Measurements from ENCODE around the gene PLA2G4C. TPM values are rescaled to one million over a fixed set of nuclear protein-coding genes. Genes with fewer than 3 reads are reported as not detected.
A peak's percentile ranks its signal among the peaks of the same experiment; 100 is the strongest.

The PLA2G4C gene
- total RNA-seq, 1 donor from 2014 or later = 0.26 TPM

DNA sequence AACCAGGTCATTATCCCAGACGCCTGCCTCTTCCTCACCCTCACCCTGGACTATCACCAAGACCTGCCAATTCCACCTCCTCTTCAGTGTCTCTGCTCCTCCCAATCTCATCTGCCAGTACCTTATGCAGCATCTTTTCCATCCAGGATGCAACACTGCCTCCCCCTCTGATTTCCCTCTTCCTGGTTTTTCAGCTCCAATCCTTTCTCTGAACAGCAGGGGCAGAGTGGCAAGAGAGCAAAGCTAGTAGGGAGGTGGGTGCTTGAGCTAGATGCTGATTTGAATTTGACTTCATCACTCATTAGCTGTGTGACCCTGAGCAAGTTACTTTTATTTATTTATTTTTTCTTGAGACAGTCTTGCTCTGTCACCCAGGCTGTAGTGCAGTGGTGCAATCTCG, 41.2 kb downstream of the PLA2G4C start:
- TF ChIP-seq, protein P1, sequence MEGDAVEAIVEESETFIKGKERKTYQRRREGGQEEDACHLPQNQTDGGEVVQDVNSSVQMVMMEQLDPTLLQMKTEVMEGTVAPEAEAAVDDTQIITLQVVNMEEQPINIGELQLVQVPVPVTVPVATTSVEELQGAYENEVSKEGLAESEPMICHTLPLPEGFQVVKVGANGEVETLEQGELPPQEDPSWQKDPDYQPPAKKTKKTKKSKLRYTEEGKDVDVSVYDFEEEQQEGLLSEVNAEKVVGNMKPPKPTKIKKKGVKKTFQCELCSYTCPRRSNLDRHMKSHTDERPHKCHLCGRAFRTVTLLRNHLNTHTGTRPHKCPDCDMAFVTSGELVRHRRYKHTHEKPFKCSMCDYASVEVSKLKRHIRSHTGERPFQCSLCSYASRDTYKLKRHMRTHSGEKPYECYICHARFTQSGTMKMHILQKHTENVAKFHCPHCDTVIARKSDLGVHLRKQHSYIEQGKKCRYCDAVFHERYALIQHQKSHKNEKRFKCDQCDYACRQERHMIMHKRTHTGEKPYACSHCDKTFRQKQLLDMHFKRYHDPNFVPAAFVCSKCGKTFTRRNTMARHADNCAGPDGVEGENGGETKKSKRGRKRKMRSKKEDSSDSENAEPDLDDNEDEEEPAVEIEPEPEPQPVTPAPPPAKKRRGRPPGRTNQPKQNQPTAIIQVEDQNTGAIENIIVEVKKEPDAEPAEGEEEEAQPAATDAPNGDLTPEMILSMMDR (IDR thresholded peaks at IDR 0.05; ENCODE audit: unreplicated experiment) = peak; percentile 14
- H3K4me3 Mint-ChIP-seq (ENCODE audit: low read depth) = no peak overlapping the region
- DNase-seq (ENCODE audit: low spot score, unreplicated experiment) = no peak
- no peaks in the 10 kb centered on the region for H3K4me1 Mint-ChIP-seq (ENCODE audit: low read depth)
- H3K27ac Mint-ChIP-seq = no peak overlapping the region
- no peaks in the 10 kb centered on the region for H3K36me3 Mint-ChIP-seq (ENCODE audit: insufficient read depth)
- H3K27me3 Mint-ChIP-seq = peaks cover 12% of the 10 kb centered on the region
- peaks cover 3% of the 10 kb centered on the region for H3K9me3 Mint-ChIP-seq (ENCODE audit: low read depth)

DNA sequence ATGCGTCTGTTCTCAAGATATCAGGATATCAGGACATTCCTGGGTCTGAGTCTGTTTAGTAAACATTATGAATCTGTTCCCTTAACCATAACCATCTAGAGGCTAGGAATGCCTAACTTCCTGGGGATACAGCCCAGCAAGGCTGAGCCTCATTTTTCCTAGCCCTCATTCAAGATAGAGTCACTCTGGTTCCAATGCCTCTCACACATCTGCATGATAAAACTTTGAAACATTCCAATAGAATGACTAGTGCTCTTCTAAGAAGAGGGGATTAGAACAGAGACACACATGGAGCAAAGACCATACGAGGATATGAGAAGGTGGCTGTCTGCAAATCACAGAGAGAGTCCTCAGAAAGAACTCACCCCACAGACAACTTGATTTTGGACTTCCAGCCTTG, 46.1 kb downstream of the PLA2G4C start:
- H3K36me3 Mint-ChIP-seq (ENCODE audit: insufficient read depth) = no peaks in the 10 kb centered on the region
- DNase-seq (ENCODE audit: low spot score, unreplicated experiment) = no peak
- TF ChIP-seq, protein P1 (IDR thresholded peaks at IDR 0.05; ENCODE audit: unreplicated experiment) = no peak

DNA sequence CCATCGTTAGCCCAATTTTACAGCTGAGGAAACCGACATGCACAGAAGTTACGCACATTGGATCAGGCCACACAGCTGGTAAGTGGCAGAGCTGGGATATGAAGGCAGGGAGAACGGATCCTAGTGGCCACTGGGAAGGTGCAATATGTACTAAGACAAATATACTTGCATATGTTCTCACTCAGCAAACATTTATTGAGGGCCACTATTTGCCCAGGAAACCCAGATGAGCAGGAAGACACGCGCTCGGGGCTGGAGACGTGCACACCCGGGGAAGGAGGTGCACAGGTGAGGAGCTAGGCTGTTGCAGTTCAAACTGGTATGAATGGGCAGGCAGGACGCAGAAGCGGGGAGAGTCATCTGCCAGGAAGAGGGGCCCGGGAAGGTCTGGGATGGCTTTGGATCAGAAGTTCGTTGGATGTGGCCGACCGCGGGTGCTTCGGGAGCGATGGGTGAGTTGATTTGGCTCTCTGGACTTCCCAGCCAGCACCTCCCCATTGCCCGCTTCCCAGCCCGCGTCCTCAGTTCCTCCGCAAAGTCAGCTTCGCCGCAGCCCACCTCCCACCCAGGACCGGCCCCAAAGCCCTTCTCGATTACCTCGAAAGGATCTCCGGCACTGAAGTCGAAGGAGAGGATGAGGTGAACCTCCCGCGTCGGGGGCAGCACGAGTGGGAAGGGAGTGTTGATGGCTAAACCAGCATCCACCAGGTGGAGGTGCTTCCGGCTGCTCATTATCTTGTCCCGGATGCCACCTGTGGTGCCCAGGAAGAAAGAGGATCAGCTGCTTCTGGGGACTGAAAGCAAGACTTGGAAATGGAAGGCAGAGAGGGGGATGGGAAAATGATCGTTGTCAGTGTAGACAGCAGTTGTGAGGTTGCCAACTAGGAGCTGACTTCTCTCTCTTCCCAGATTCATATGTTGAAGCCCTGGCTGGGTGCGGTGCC, 48.9 kb downstream of the PLA2G4C start:
- no peak for DNase-seq (ENCODE audit: low spot score, unreplicated experiment)
- TF ChIP-seq, protein P1 (IDR thresholded peaks at IDR 0.05; ENCODE audit: unreplicated experiment) = no peak
- Mint-ChIP-seq H3K27ac (no peak overlapping the region), H3K4me3 (ENCODE audit: low read depth) (no peak overlapping the region), H3K4me1 (ENCODE audit: low read depth) (no peaks in the 10 kb centered on the region), H3K36me3 (ENCODE audit: insufficient read depth) (no peaks in the 10 kb centered on the region), H3K27me3 (peaks cover 18% of the 10 kb centered on the region), H3K9me3 (ENCODE audit: low read depth) (no peaks in the 10 kb centered on the region)

More for the DNA sequence above, 46.1 kb downstream of the PLA2G4C start:
- no peaks in the 10 kb centered on the region for H3K4me1 Mint-ChIP-seq (ENCODE audit: low read depth)
- H3K27ac Mint-ChIP-seq = no peak overlapping the region
- no peaks in the 10 kb centered on the region for H3K9me3 Mint-ChIP-seq (ENCODE audit: low read depth)
- no peak overlapping the region for H3K4me3 Mint-ChIP-seq (ENCODE audit: low read depth)
- H3K27me3 Mint-ChIP-seq = peaks cover 21% of the 10 kb centered on the region

DNA sequence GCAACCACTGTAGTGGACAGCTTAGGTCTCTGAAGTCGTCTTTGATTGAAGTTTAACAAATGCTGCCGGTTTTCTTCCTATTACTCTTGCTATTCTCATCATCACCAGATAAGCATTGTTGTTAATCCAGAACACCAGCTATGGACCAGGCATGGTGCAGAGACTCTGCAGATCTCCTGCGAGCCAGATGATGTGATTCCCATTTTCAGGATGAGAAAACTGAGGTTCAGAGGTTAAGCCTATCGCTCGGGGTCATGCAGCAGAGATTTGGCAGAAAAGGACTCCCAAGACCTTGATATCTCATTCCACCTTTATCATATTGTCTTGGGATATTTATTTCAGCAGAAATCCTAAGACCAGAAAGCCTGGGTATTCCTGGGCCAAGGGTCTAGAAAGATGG, 50.2 kb downstream of the PLA2G4C start:
- DNase-seq (ENCODE audit: low spot score, unreplicated experiment) = no peak
- Mint-ChIP-seq H3K27me3 (peaks cover 18% of the 10 kb centered on the region), H3K4me3 (ENCODE audit: low read depth) (no peak overlapping the region), H3K9me3 (ENCODE audit: low read depth) (no peaks in the 10 kb centered on the region), H3K27ac (no peak overlapping the region), H3K4me1 (ENCODE audit: low read depth) (no peaks in the 10 kb centered on the region), H3K36me3 (ENCODE audit: insufficient read depth) (no peaks in the 10 kb centered on the region)
- TF ChIP-seq, protein P1 (IDR thresholded peaks at IDR 0.05; ENCODE audit: unreplicated experiment) = no peak

DNA sequence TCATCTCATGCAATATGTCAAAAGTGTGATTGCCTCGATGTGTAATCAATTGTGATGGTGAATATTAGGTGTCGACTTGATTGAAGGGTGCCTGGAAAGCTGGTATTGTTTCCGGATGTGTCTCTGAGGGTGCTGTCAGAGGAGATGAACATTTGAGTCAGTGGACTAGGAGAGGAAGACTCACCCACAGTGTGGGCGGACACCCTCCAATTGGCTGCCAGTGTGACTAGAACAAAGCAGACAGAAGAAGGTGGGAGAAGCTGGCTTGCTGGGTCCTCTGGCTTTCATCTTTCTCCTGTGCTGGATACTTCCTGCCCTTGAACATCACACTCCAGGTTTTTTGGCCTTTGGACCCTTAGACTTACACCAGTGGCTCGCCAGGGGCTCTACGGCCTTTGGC, 51.3 kb downstream of the PLA2G4C start:
- H3K4me3 Mint-ChIP-seq (ENCODE audit: low read depth) = no peak overlapping the region

More for the DNA sequence above, 51.3 kb downstream of the PLA2G4C start:
- H3K4me1 Mint-ChIP-seq (ENCODE audit: low read depth) = no peaks in the 10 kb centered on the region
- TF ChIP-seq, protein P1 (IDR thresholded peaks at IDR 0.05; ENCODE audit: unreplicated experiment) = no peak
- no peaks in the 10 kb centered on the region for H3K36me3 Mint-ChIP-seq (ENCODE audit: insufficient read depth)
- no peaks in the 10 kb centered on the region for H3K9me3 Mint-ChIP-seq (ENCODE audit: low read depth)
- peaks cover 18% of the 10 kb centered on the region for H3K27me3 Mint-ChIP-seq
- no peak overlapping the region for H3K27ac Mint-ChIP-seq
- DNase-seq (ENCODE audit: low spot score, unreplicated experiment) = no peak

Measured in progenitor cell of endocrine pancreas (in vitro differentiated cells).